ENCODE data around the gene METTL17. TPM values are rescaled to one million over a fixed set of nuclear protein-coding genes. Genes with fewer than 3 reads are reported as not detected.

METTL17 gene
- total RNA-seq, 1 experiment from 2014 or later = 39.6 TPM

- CTCF ChIA-PET = no interaction called here
- in situ Hi-C loops (cut with HindIII; ENCODE audit: low pct_unique_long_range_greater_than_20kb, low sequenced_read_pairs) (no loop called here), intact Hi-C loops (cut with micrococcal nuclease; ENCODE audit: unreplicated experiment) (no loop called here)
- TF ChIP-seq POLR2AphosphoS5 (IDR thresholded peaks at IDR 0.05; ENCODE audit: low read depth, low read length) (no peak), TCF7L2 (IDR thresholded peaks at IDR 0.05; ENCODE audit: low read depth, low read length) (no peak), REST (IDR thresholded peaks at IDR 0.05; ENCODE audit: insufficient read depth in 1 of 2, low read depth in 2 of 2, low read length in 1 of 2) (no peak), CTCF (IDR thresholded peaks at IDR 0.05) (no peak), SIN3A (IDR thresholded peaks at IDR 0.05; ENCODE audit: borderline replicate concordance, insufficient read depth, low read depth, low read length) (no peak)
- Histone ChIP-seq H3K27me3 (ENCODE audit: control insufficient read depth, insufficient read depth, low read length) (peaks cover 2% of the 10 kb centered on the region; the same call in 1 of the 2 replicates), H3K4me1 (ENCODE audit: control insufficient read depth, insufficient read depth, low read length) (no peaks in the 10 kb centered on the region; the same call in 1 of the 2 replicates), H3K4me3 (ENCODE audit: low read depth in 2 of 2, low read length in 2 of 2) (no peak overlapping the region), H3K36me3 (ENCODE audit: control insufficient read depth, insufficient read depth, low read length) (no peaks in the 10 kb centered on the region), H3K9me3 (ENCODE audit: control insufficient read depth, insufficient read depth, low read depth, low read length) (no peaks in the 10 kb centered on the region), H3K27ac (ENCODE audit: low read length) (no peak overlapping the region)
- POLR2A ChIA-PET = no interaction called here
- DNase-seq (ENCODE audit: low read depth, low spot score) (no peak), ATAC-seq (no peak)
- BruUV-seq (replicated peaks) = no TSS peak
These were observed 37.2 kb downstream of the METTL17 start for GRCh38 chr14:21026988-21027315.

- POLR2A ChIA-PET = no interaction called here
- no TSS peak for BruUV-seq (replicated peaks)
- H3K4me3 ChIP-seq (ENCODE audit: low read depth in 2 of 2, low read length in 2 of 2) = no peak within 1 kb of the TSS
- TF ChIP-seq POLR2AphosphoS5 (IDR thresholded peaks at IDR 0.05; ENCODE audit: low read depth, low read length) (no peak), REST (IDR thresholded peaks at IDR 0.05; ENCODE audit: insufficient read depth in 1 of 2, low read depth in 2 of 2, low read length in 1 of 2) (no peak), SIN3A (IDR thresholded peaks at IDR 0.05; ENCODE audit: borderline replicate concordance, insufficient read depth, low read depth, low read length) (no peak), TCF7L2 (IDR thresholded peaks at IDR 0.05; ENCODE audit: low read depth, low read length) (no peak), CTCF (IDR thresholded peaks at IDR 0.05) (no peak)
- H3K36me3 ChIP-seq (ENCODE audit: control insufficient read depth, insufficient read depth, low read length) = no peaks in the 10 kb centered on the region
- DNase-seq (ENCODE audit: low read depth, low spot score) = no peak
- no peaks in the 10 kb centered on the region for H3K9me3 ChIP-seq (ENCODE audit: control insufficient read depth, insufficient read depth, low read depth, low read length)
- H3K27ac ChIP-seq (ENCODE audit: low read length) = no peak within 1 kb of the TSS
- no peaks in the 10 kb centered on the region; the same call in none of the 2 replicates for H3K27me3 ChIP-seq (ENCODE audit: control insufficient read depth, insufficient read depth, low read length)
- intact Hi-C loops (cut with micrococcal nuclease; ENCODE audit: unreplicated experiment) = no loop called here
- CTCF ChIA-PET = no interaction called here
- H3K4me1 ChIP-seq (ENCODE audit: control insufficient read depth, insufficient read depth, low read length) = no peaks in the 10 kb centered on the region; the same call in 1 of the 2 replicates
- no peak for ATAC-seq
- in situ Hi-C loops (cut with HindIII; ENCODE audit: low pct_unique_long_range_greater_than_20kb, low sequenced_read_pairs) = no loop called here
These were observed 40.1 kb downstream of the METTL17 start, which contains the start of gene TPPP2 for GRCh38 chr14:21029917-21030316. TSS of gene TPPP2 (plus strand) at chr14:21030217. CDS start at chr14:21030582, 365 bp downstream.

Data from Panc1 (cell line).